WTC11 (cell line): Measurements from ENCODE around the gene SLC23A2. TPM values are rescaled to one million over a fixed set of nuclear protein-coding genes. Genes with fewer than 3 reads are reported as not detected.
A peak's percentile ranks its signal among the peaks of the same experiment; 100 is the strongest.
"Not testable (repeated sequence)": the region's sequence is repeated elsewhere in the genome, so short reads cannot be mapped to it uniquely, and the experiment has no call there.

Source experiments
- ATAC-seq: fragments of 200-7000 bp; cut with Tn5 transposase; 2 replicates; pipeline ENCODE4 v1.10.0; 2021; ENCODE audit warnings: mild to moderate bottlenecking, moderate library complexity
- CTCF ChIA-PET: fragments of 300-600 bp; sonication (Branson Sonifier 250); formaldehyde crosslinking; loops from one replicate; lab custom pipeline; 2021; ENCODE audit warnings: antibody characterized with exemption; lab: Charles Lee
- POLR2A ChIA-PET: fragments of 350-600 bp; sonication (Branson Sonifier 250); formaldehyde crosslinking; loops from one replicate; lab custom pipeline; 2021; ENCODE audit warnings: antibody characterized with exemption; lab: Charles Lee
- DNase-seq: peaks from one replicate; pipeline ENCODE4 v3.0.0; 2021; ENCODE audit warnings: low spot score
- H3K27ac Mint-ChIP-seq: 2 replicates; pipeline ENCODE4 v1.8.0; 2021; ENCODE audit warnings: mixed read lengths
- H3K27me3 Mint-ChIP-seq: 2 replicates; pipeline ENCODE4 v1.8.0; 2021; ENCODE audit warnings: low read depth, mild to moderate bottlenecking, moderate library complexity, mixed read lengths
- H3K36me3 Mint-ChIP-seq: 2 replicates; pipeline ENCODE4 v1.8.0; 2021; ENCODE audit warnings: mixed read lengths
- H3K4me1 Mint-ChIP-seq: 2 replicates; pipeline ENCODE4 v1.8.0; 2022; ENCODE audit warnings: mixed read lengths
- H3K4me3 Mint-ChIP-seq: 2 replicates; pipeline ENCODE4 v1.8.0; 2021; ENCODE audit warnings: mild to moderate bottlenecking, moderate library complexity, mixed read lengths
- H3K9me3 Mint-ChIP-seq: 2 replicates; pipeline ENCODE4 v1.8.0; 2021; ENCODE audit warnings: mixed read lengths
- GTF2I ChIP-seq: fragments of 250-450 bp; sonication (Bioruptor Pico); conservative IDR thresholded peaks from 2 replicates; pipeline ENCODE4 v1.4.0; 2021; ENCODE audit warnings: mild to moderate bottlenecking
- HMGA2 ChIP-seq: fragments of 250-450 bp; sonication (Bioruptor Pico); IDR thresholded peaks from 2 replicates; pipeline ENCODE4 v1.4.0; 2021; ENCODE audit warnings: mild to moderate bottlenecking, moderate library complexity
- JUN ChIP-seq: sonication (generic); formaldehyde crosslinking; IDR thresholded peaks from 2 replicates; pipeline ENCODE4 v1.8.0; 2023; ENCODE audit warnings: mild to moderate bottlenecking, missing genetic modification reagents
- NFE2L1 ChIP-seq: sonication (generic); formaldehyde crosslinking; IDR thresholded peaks from 2 replicates; pipeline ENCODE4 v1.8.1; 2023; ENCODE audit warnings: missing genetic modification reagents
- NR3C1 ChIP-seq: sonication (generic); formaldehyde crosslinking; conservative IDR thresholded peaks from 2 replicates; pipeline ENCODE4 v1.8.1; 2023; ENCODE audit warnings: low read depth, mild to moderate bottlenecking, missing genetic modification reagents
- RORB ChIP-seq: fragments of 250-450 bp; sonication (Bioruptor Pico); IDR thresholded peaks from 2 replicates; pipeline ENCODE4 v1.9.0; 2021; ENCODE audit warnings: mild to moderate bottlenecking
- SP1 ChIP-seq: sonication (generic); formaldehyde crosslinking; conservative IDR thresholded peaks from 2 replicates; pipeline ENCODE4 v1.8.1; 2022; ENCODE audit warnings: missing genetic modification reagents
- TCF7 ChIP-seq: sonication (generic); formaldehyde crosslinking; IDR thresholded peaks from 2 replicates; pipeline ENCODE4 v1.8.0; 2022; ENCODE audit warnings: mild to moderate bottlenecking, low read depth, missing genetic modification reagents, moderate library complexity
- ZNF532 ChIP-seq: fragments of 250-450 bp; sonication (Bioruptor Pico); IDR thresholded peaks from 2 replicates; pipeline ENCODE4 v1.9.0; 2021; ENCODE audit warnings: mild to moderate bottlenecking, borderline replicate concordance
- total RNA-seq: library from RNA; stranded (reverse); gene quantifications from 3 replicates; pipeline ENCODE4 v1.2.3, GENCODE V29; 2021
- TF ChIP-seq, protein P1 (sequence below): sonication (generic); formaldehyde crosslinking; IDR thresholded peaks from 2 replicates; pipeline ENCODE4 v1.8.1; 2023; ENCODE audit warnings: mild to moderate bottlenecking, missing genetic modification reagents, borderline replicate concordance

SLC23A2 gene
- total RNA-seq, 1 experiment from 2014 or later: 14.5 TPM

DNA sequence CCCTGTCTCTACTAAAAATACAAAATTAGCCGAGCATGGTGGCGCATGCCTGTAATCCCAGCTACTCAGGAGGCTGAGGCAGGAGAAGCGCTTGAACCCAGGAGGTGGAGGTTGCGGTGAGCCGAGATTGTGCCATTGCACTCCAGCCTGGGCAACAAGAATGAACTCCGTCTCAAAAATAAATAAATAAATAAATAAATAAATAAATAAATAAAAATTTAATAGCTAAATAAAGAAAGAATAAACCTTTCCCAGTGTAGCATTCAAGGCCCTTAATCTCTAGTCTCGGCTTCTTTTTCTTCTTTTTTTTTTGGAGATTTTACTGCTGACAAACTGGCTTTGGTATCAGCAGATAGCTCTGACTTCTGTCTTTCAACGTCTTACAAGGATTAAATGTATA, 3.5 kb upstream of the SLC23A2 start:
- H3K4me1 Mint-ChIP-seq: peaks cover 25% of the 10 kb centered on the region
- CTCF ChIA-PET, ATAC-seq, H3K27ac Mint-ChIP-seq, H3K9me3 Mint-ChIP-seq, DNase-seq, POLR2A ChIA-PET, H3K27me3 Mint-ChIP-seq, H3K36me3 Mint-ChIP-seq, H3K4me3 Mint-ChIP-seq: not testable (repeated sequence)
- peak; percentile 33; the same call in 1 of the 2 replicates for TF ChIP-seq HMGA2 (CRISPR knock-in tag)

GRCh38 chr20:5003626-5004025, 2.3 kb upstream of the SLC23A2 start:
- TF ChIP-seq GTF2I (CRISPR knock-in tag) (no peak), NR3C1 (CRISPR knock-in tag) (no peak), ZNF532 (CRISPR knock-in tag) (no peak), RORB (no peak), JUN (CRISPR knock-in tag) (no peak), NFE2L1 (no peak)
- TF ChIP-seq, protein P1, sequence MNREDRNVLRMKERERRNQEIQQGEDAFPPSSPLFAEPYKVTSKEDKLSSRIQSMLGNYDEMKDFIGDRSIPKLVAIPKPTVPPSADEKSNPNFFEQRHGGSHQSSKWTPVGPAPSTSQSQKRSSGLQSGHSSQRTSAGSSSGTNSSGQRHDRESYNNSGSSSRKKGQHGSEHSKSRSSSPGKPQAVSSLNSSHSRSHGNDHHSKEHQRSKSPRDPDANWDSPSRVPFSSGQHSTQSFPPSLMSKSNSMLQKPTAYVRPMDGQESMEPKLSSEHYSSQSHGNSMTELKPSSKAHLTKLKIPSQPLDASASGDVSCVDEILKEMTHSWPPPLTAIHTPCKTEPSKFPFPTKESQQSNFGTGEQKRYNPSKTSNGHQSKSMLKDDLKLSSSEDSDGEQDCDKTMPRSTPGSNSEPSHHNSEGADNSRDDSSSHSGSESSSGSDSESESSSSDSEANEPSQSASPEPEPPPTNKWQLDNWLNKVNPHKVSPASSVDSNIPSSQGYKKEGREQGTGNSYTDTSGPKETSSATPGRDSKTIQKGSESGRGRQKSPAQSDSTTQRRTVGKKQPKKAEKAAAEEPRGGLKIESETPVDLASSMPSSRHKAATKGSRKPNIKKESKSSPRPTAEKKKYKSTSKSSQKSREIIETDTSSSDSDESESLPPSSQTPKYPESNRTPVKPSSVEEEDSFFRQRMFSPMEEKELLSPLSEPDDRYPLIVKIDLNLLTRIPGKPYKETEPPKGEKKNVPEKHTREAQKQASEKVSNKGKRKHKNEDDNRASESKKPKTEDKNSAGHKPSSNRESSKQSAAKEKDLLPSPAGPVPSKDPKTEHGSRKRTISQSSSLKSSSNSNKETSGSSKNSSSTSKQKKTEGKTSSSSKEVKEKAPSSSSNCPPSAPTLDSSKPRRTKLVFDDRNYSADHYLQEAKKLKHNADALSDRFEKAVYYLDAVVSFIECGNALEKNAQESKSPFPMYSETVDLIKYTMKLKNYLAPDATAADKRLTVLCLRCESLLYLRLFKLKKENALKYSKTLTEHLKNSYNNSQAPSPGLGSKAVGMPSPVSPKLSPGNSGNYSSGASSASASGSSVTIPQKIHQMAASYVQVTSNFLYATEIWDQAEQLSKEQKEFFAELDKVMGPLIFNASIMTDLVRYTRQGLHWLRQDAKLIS: no peak
- no peak overlapping the region for H3K4me3 Mint-ChIP-seq
- no peak for ATAC-seq
- CTCF ChIA-PET: no interaction called here
- H3K36me3 Mint-ChIP-seq: no peaks in the 10 kb centered on the region
- POLR2A ChIA-PET: no interaction called here
- H3K9me3 Mint-ChIP-seq: no peaks in the 10 kb centered on the region
- no peak overlapping the region for H3K27ac Mint-ChIP-seq
- peaks cover 31% of the 10 kb centered on the region for H3K4me1 Mint-ChIP-seq
- DNase-seq: no peak
- peaks cover 6% of the 10 kb centered on the region for H3K27me3 Mint-ChIP-seq

GRCh38 chr20:5002077-5002413, 735 bp upstream of the SLC23A2 start:
- CTCF ChIA-PET: interaction anchor here (0.5 to 0.6 kb wide), 2 partner anchors 23 to 47 kb away, joined by 3 read pairs; no protein-coding TSS in a partner anchor
- Mint-ChIP-seq H3K27me3 (peaks cover 6% of the 10 kb centered on the region), H3K36me3 (no peaks in the 10 kb centered on the region), H3K27ac (no peak overlapping the region), H3K4me1 (peaks cover 37% of the 10 kb centered on the region), H3K9me3 (no peaks in the 10 kb centered on the region), H3K4me3 (peak overlapping the region; percentile 83)
- TF ChIP-seq SP1 (CRISPR knock-in tag): peak; percentile 22; the same call in 1 of the 2 replicates
- no peak for TF ChIP-seq TCF7 (CRISPR knock-in tag)
- POLR2A ChIA-PET: no interaction called here
- ATAC-seq (peak; percentile 81), DNase-seq (peak; percentile 68)
